Spleen (tissue), 11 donors: Measurements from ENCODE around the gene HSP90B1. TPM values are rescaled to one million over a fixed set of nuclear protein-coding genes. Genes with fewer than 3 reads are reported as not detected.
A peak's percentile ranks its signal among the peaks of the same experiment; 100 is the strongest.

Experiments
- DNase-seq: peaks from one replicate; pipeline ENCODE4 v3.0.0-alpha.2; 2020
- H3K27ac ChIP-seq, 8 donors: fragments of 200-600 bp; sonication (generic) in 7 of 8; 1 replicate in 4 of 8; 2 replicates in 4 of 8; pipeline versions ENCODE4 v1.5.0 to v1.8.0; 2016 to 2021; ENCODE audit warnings: inconsistent platforms in 4 of 8, mild to moderate bottlenecking in 4 of 8, moderate library complexity in 1 of 8
- H3K27me3 ChIP-seq, 7 donors: fragments of 200-600 bp; sonication (generic) in 6 of 7; replicated peaks in 1 of 7; 1 replicate in 4 of 7; 2 replicates in 3 of 7; pipeline versions ENCODE4 v1.5.0 to v1.8.0; 2016 to 2021; ENCODE audit warnings: inconsistent platforms in 3 of 7, mild to moderate bottlenecking in 1 of 7
- H3K36me3 ChIP-seq, 6 donors: fragments of 200-600 bp; sonication (generic) in 5 of 6; 1 replicate in 4 of 6; 2 replicates in 2 of 6; pipeline versions ENCODE4 v1.5.0 to v1.8.0; 2016 to 2021; ENCODE audit warnings: inconsistent platforms in 2 of 6
- H3K4me1 ChIP-seq, 6 donors: fragments of 200-600 bp; sonication (generic) in 5 of 6; 1 replicate in 3 of 6; 2 replicates in 3 of 6; pipeline versions ENCODE4 v1.5.0 to v1.8.0; 2016 to 2021; ENCODE audit warnings: inconsistent platforms in 3 of 6
- H3K4me3 ChIP-seq, 8 donors: fragments of 200-600 bp; sonication (generic) in 7 of 8; 1 replicate in 4 of 8; 2 replicates in 4 of 8; pipeline versions ENCODE4 v1.5.0 to v1.8.0; 2016 to 2021; ENCODE audit warnings: inconsistent platforms in 4 of 8, mild to moderate bottlenecking in 4 of 8, moderate library complexity in 2 of 8
- H3K9me3 ChIP-seq, 8 donors: fragments of 200-600 bp; sonication (generic) in 7 of 8; 1 replicate in 4 of 8; 2 replicates in 4 of 8; pipeline versions ENCODE4 v1.5.0 to v1.8.0; 2016 to 2021; ENCODE audit warnings: inconsistent platforms in 4 of 8
- POLR2A ChIP-seq, 3 donors: fragments of 450-650 bp; IDR thresholded peaks; one replicate each; pipeline ENCODE4 v1.5.1; 2017; ENCODE audit warnings: antibody characterized with exemption in 3 of 3, mild to moderate bottlenecking in 1 of 3
- POLR2AphosphoS5 ChIP-seq, 3 donors: sonication (generic); formaldehyde crosslinking; IDR thresholded peaks; one replicate each; pipeline ENCODE4 v1.5.1; 2017; ENCODE audit warnings: antibody characterized with exemption in 3 of 3
- WGBS, 5 donors: extraction: QIAGEN DNeasy Blood & Tissue Kit in 3 of 5; methylation state at CpG; one replicate each; pipeline versions ENCODE4 v1.1.5 to v1.1.7; 2013 to 2018; 5-methylcytosine and 5-hydroxymethylcytosine counted together
- intact Hi-C: fragments of 100-400 bp; cut with DNase I; formaldehyde crosslinking; loops from one replicate; pipeline ENCODE4 v1.15.0; 2023; ENCODE audit warnings: low total_unique reads
- polyA plus RNA-seq, 3 donors: library from polyadenylated mRNA; stranded (reverse); fragments of 200-250 nt; gene quantifications; one replicate each; pipeline ENCODE4 v1.2.1, GENCODE V29; 2013
- total RNA-seq, 7 donors: library from RNA; depleted of rRNA in 3 of 7; stranded (reverse); fragments of >200 nt in 3 of 7; fragmentation: NEBNext Ultra II Directional in 4 of 7; extraction: Animal tissue kit (Norgen Biotek cat#: 25700) in 4 of 7; gene quantifications; one replicate each; pipeline versions ENCODE4 v1.1.0 to v1.2.1, GENCODE V29; 2016 to 2021
- TF ChIP-seq, protein P1 (sequence below), 11 experiments: fragments of 200-600 bp in 7 of 11; fragments of 450-650 bp in 4 of 11; sonication (generic) in 4 of 11; IDR thresholded peaks in 8 of 11; conservative IDR thresholded peaks in 3 of 11; 1 replicate in 7 of 11; 2 replicates in 4 of 11; pipeline versions ENCODE4 v1.4.0 to v1.8.0; 2016 to 2021; ENCODE audit warnings: antibody characterized with exemption in 11 of 11, inconsistent platforms in 4 of 11, mild to moderate bottlenecking in 1 of 11
- donor health status: healthy with polysubstance abuse.
- donor health status: DM: no; HTN: no; CAD: no; lungs with moderate emphysema.
- donor health status: DM: no; HTN: no; CAD: no.
- donor health status: Bipolar disorder and iron deficiency.
- donor health status: healthy.
- donor health status: DM: no; HTN: no; CAD: no.
- donor health status: DM: yes; HTN: yes; CAD: no.

The HSP90B1 gene
- total and polyA plus RNA-seq, 10 donors: 230 to 895 (median 517) TPM

DNA sequence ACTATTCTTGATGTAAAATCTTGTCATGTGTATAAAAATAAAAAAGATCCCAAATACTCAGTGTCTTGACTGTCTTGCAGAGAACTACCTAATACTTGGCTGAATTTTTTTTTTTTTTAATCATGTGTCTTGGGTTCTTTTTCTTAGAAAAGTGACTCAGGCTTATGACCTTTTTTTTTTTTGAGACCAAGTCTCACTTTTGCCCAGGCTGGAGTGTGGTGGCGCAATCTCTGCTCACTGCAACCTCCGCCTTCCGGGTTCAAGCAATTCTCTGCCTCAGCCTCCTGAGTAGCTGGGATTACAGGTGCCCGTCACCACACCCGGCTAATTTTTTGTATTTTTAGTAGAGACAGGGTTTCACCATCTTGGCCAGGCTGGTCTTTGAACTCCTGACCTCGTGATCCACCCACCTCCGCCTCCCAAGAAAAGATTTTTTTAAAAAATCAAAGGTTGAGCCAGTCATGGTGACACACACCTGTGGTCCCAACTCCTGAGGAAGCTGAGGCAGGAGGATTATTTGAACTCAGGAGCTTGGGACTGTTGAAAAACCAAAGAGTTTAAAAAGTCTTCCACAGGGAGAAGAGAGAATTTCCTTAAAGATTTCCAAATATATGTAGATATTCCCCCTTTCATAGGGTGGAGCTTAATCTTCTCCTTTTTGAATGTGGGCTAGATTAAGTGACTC lies 17.8 kb downstream of the HSP90B1 start:
- Histone ChIP-seq H3K9me3 (no peaks in the 10 kb centered on the region), H3K27ac (no peak overlapping the region), H3K27me3 (no peaks in the 10 kb centered on the region), H3K36me3 (peaks cover 3 to 100% (median 97%) of the 10 kb centered on the region in 6 donors), H3K4me1 (peaks cover 0 to 3% (median 0%) of the 10 kb centered on the region in 6 donors), H3K4me3 (no peak overlapping the region)
- DNase-seq: no peak
- TF ChIP-seq POLR2AphosphoS5 (IDR thresholded peaks at IDR 0.05): no peak
- TF ChIP-seq POLR2A (IDR thresholded peaks at IDR 0.05): no peak
- TF ChIP-seq, protein P1, sequence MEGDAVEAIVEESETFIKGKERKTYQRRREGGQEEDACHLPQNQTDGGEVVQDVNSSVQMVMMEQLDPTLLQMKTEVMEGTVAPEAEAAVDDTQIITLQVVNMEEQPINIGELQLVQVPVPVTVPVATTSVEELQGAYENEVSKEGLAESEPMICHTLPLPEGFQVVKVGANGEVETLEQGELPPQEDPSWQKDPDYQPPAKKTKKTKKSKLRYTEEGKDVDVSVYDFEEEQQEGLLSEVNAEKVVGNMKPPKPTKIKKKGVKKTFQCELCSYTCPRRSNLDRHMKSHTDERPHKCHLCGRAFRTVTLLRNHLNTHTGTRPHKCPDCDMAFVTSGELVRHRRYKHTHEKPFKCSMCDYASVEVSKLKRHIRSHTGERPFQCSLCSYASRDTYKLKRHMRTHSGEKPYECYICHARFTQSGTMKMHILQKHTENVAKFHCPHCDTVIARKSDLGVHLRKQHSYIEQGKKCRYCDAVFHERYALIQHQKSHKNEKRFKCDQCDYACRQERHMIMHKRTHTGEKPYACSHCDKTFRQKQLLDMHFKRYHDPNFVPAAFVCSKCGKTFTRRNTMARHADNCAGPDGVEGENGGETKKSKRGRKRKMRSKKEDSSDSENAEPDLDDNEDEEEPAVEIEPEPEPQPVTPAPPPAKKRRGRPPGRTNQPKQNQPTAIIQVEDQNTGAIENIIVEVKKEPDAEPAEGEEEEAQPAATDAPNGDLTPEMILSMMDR (IDR thresholded peaks at IDR 0.05 in 8 of 11, conservative IDR thresholded peaks at IDR 0.05 in 3 of 11): no peak
- WGBS, 5 donors: 77 to 97% (median 86%) methylated on average over 7 of the region's 7 CpGs
- intact Hi-C loops: no loop called here

- peak in 2 of 3 donors; percentile 31 to 32 for TF ChIP-seq POLR2AphosphoS5 (IDR thresholded peaks at IDR 0.05)
- TF ChIP-seq, protein P1 (IDR thresholded peaks at IDR 0.05 in 8 of 11, conservative IDR thresholded peaks at IDR 0.05 in 3 of 11): no peak
- TF ChIP-seq POLR2A (IDR thresholded peaks at IDR 0.05): no peak
- H3K27ac ChIP-seq: no peak overlapping the region
Observed at GRCh38 chr12:103948746-103949406, 18.7 kb downstream of the HSP90B1 start.

DNA sequence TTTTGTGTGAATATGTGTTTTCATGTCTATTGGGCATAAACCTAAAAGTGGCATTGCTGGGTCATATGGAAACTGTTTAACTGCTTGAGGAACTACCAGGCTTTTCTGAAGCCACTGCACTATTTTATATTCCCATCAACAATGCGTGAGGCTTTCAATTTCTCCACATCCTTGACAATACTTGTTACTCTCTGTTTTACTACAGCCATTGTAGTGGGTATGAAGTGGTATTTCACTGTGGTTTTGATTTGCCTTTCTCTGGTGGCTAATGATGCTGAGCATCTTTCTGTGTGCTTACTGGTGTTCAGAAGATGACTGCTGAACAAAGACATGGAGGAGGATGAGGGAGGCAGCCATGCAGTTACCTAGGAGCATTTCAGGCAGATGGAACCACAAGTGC lies 22.3 kb downstream of the HSP90B1 start:
- no peak overlapping the region for H3K4me3 ChIP-seq
- WGBS, 5 donors: 33 to 83% (median 41%) methylated on average over 1 of the region's 1 CpG
- intact Hi-C loops: no loop called here
- no peak overlapping the region for H3K27ac ChIP-seq
- no peak for DNase-seq
- peaks cover 0 to 71% (median 64%) of the 10 kb centered on the region in 6 donors for H3K36me3 ChIP-seq
- no peaks in the 10 kb centered on the region for H3K27me3 ChIP-seq
- no peaks in the 10 kb centered on the region for H3K9me3 ChIP-seq
- TF ChIP-seq, protein P1 (IDR thresholded peaks at IDR 0.05 in 8 of 11, conservative IDR thresholded peaks at IDR 0.05 in 3 of 11): no peak
- TF ChIP-seq POLR2AphosphoS5 (IDR thresholded peaks at IDR 0.05): no peak
- no peak for TF ChIP-seq POLR2A (IDR thresholded peaks at IDR 0.05)
- peaks cover 13 to 33% (median 25%) of the 10 kb centered on the region in 6 donors for H3K4me1 ChIP-seq

More at GRCh38 chr12:103948746-103949406, 18.7 kb downstream of the HSP90B1 start:
- no peaks in the 10 kb centered on the region for H3K9me3 ChIP-seq
- H3K36me3 ChIP-seq: peaks cover 3 to 100% (median 97%) of the 10 kb centered on the region in 6 donors
- peaks cover 0 to 4% (median 2%) of the 10 kb centered on the region in 6 donors for H3K4me1 ChIP-seq
- intact Hi-C loops: no loop called here
- no peak for DNase-seq
- 78 to 84% (median 80%) methylated on average over 13 of the region's 13 CpGs for WGBS, 5 donors
- no peaks in the 10 kb centered on the region for H3K27me3 ChIP-seq
- H3K4me3 ChIP-seq: no peak overlapping the region
